ENCODE measurements around the gene DVL1. TPM values are rescaled to one million over a fixed set of nuclear protein-coding genes. Genes with fewer than 3 reads are reported as not detected.

The DVL1 gene
- total and polyA plus RNA-seq, 2 of the 13 experiments (the other 11 are each of a cell fraction or from before 2014, with no cell fraction given): 30.8 to 60.4 TPM

DNA sequence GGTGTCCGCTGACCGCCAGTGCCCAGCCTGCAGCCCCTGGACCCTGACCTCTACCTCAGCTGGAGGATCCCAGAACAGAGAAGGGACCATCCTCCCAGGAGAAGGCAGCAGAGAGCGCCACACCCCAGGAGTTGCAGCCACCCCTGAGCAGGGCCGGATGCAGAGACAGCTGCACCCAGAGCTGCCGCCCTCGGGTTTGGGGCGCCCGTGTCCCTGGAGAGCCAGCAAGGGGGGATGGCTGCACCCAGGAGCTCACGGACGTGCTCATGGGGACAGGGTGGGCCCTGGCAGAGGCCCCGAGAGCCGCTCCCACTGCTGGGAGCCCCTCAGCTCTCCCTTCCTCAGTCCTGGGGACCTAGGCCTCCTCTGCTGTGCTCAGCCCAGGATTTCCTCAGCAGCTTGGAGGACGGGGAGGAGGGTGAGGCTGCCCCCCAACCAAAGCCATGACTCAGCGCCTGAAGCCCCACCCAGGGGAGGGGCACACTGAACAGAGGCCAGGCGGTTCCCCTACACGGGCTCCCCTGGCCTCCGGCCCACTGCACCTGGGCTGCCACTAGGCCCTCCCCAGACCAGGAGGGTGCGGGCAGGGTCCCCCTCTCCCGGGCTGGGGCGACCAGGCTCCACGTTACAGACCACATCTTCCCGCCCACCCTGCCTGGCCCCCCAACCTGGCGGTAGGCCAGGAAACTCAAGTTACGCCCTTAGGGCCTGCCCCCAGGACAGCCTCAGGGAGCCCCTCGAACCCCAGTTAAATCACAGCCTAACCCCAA is 43.7 kb downstream of the DVL1 start (continued):
- TF ChIP-seq, protein P1, sequence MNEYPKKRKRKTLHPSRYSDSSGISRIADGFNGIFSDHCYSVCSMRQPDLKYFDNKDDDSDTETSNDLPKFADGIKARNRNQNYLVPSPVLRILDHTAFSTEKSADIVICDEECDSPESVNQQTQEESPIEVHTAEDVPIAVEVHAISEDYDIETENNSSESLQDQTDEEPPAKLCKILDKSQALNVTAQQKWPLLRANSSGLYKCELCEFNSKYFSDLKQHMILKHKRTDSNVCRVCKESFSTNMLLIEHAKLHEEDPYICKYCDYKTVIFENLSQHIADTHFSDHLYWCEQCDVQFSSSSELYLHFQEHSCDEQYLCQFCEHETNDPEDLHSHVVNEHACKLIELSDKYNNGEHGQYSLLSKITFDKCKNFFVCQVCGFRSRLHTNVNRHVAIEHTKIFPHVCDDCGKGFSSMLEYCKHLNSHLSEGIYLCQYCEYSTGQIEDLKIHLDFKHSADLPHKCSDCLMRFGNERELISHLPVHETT (CRISPR knock-in tag; conservative IDR thresholded peaks at IDR 0.05): no peak
- TF ChIP-seq, protein P2, sequence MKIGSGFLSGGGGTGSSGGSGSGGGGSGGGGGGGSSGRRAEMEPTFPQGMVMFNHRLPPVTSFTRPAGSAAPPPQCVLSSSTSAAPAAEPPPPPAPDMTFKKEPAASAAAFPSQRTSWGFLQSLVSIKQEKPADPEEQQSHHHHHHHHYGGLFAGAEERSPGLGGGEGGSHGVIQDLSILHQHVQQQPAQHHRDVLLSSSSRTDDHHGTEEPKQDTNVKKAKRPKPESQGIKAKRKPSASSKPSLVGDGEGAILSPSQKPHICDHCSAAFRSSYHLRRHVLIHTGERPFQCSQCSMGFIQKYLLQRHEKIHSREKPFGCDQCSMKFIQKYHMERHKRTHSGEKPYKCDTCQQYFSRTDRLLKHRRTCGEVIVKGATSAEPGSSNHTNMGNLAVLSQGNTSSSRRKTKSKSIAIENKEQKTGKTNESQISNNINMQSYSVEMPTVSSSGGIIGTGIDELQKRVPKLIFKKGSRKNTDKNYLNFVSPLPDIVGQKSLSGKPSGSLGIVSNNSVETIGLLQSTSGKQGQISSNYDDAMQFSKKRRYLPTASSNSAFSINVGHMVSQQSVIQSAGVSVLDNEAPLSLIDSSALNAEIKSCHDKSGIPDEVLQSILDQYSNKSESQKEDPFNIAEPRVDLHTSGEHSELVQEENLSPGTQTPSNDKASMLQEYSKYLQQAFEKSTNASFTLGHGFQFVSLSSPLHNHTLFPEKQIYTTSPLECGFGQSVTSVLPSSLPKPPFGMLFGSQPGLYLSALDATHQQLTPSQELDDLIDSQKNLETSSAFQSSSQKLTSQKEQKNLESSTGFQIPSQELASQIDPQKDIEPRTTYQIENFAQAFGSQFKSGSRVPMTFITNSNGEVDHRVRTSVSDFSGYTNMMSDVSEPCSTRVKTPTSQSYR (CRISPR knock-in tag; IDR thresholded peaks at IDR 0.05; ENCODE audit: borderline replicate concordance): no peak
- TF ChIP-seq HNF4A (CRISPR knock-in tag; IDR thresholded peaks at IDR 0.05) (peak; percentile 61), ZNF775 (CRISPR knock-in tag; IDR thresholded peaks at IDR 0.05; ENCODE audit: borderline replicate concordance) (no peak), ZNF589 (CRISPR knock-in tag; conservative IDR thresholded peaks at IDR 0.05) (no peak), TAF1 (CRISPR knock-in tag; IDR thresholded peaks at IDR 0.05) (no peak), MTA1 (CRISPR knock-in tag; IDR thresholded peaks at IDR 0.05; ENCODE audit: borderline replicate concordance) (no peak), ZKSCAN1 (IDR thresholded peaks at IDR 0.05; ENCODE audit: low read length) (no peak), ZNF253 (CRISPR knock-in tag; IDR thresholded peaks at IDR 0.05; ENCODE audit: borderline replicate concordance) (no peak), STAT5B (CRISPR knock-in tag; IDR thresholded peaks at IDR 0.05) (no peak), NFYB (CRISPR knock-in tag; IDR thresholded peaks at IDR 0.05) (no peak), ZKSCAN8 (CRISPR knock-in tag; IDR thresholded peaks at IDR 0.05; ENCODE audit: borderline replicate concordance) (no peak)
- TF ChIP-seq, protein P3, sequence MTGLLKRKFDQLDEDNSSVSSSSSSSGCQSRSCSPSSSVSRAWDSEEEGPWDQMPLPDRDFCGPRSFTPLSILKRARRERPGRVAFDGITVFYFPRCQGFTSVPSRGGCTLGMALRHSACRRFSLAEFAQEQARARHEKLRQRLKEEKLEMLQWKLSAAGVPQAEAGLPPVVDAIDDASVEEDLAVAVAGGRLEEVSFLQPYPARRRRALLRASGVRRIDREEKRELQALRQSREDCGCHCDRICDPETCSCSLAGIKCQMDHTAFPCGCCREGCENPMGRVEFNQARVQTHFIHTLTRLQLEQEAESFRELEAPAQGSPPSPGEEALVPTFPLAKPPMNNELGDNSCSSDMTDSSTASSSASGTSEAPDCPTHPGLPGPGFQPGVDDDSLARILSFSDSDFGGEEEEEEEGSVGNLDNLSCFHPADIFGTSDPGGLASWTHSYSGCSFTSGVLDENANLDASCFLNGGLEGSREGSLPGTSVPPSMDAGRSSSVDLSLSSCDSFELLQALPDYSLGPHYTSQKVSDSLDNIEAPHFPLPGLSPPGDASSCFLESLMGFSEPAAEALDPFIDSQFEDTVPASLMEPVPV (CRISPR knock-in tag; IDR thresholded peaks at IDR 0.05): no peak
- TF ChIP-seq, protein P4, sequence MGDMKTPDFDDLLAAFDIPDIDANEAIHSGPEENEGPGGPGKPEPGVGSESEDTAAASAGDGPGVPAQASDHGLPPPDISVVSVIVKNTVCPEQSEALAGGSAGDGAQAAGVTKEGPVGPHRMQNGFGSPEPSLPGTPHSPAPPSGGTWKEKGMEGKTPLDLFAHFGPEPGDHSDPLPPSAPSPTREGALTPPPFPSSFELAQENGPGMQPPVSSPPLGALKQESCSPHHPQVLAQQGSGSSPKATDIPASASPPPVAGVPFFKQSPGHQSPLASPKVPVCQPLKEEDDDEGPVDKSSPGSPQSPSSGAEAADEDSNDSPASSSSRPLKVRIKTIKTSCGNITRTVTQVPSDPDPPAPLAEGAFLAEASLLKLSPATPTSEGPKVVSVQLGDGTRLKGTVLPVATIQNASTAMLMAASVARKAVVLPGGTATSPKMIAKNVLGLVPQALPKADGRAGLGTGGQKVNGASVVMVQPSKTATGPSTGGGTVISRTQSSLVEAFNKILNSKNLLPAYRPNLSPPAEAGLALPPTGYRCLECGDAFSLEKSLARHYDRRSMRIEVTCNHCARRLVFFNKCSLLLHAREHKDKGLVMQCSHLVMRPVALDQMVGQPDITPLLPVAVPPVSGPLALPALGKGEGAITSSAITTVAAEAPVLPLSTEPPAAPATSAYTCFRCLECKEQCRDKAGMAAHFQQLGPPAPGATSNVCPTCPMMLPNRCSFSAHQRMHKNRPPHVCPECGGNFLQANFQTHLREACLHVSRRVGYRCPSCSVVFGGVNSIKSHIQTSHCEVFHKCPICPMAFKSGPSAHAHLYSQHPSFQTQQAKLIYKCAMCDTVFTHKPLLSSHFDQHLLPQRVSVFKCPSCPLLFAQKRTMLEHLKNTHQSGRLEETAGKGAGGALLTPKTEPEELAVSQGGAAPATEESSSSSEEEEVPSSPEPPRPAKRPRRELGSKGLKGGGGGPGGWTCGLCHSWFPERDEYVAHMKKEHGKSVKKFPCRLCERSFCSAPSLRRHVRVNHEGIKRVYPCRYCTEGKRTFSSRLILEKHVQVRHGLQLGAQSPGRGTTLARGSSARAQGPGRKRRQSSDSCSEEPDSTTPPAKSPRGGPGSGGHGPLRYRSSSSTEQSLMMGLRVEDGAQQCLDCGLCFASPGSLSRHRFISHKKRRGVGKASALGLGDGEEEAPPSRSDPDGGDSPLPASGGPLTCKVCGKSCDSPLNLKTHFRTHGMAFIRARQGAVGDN (CRISPR knock-in tag; IDR thresholded peaks at IDR 0.05): peak; percentile 48
- TF ChIP-seq, protein P5, sequence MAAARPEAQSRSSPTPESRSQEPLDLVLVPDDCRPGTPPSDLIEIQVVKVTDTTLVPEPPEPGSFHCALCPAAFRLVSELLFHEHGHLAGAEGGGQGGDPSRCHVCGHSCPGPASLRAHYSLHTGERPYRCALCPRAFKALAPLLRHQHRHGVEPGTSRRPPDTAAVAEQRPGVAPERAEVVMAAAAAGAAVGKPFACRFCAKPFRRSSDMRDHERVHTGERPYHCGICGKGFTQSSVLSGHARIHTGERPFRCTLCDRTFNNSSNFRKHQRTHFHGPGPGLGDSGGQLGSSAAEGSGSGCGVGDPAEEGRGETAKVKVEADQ (CRISPR knock-in tag; IDR thresholded peaks at IDR 0.05; ENCODE audit: borderline replicate concordance): no peak
- TF ChIP-seq, protein P6, sequence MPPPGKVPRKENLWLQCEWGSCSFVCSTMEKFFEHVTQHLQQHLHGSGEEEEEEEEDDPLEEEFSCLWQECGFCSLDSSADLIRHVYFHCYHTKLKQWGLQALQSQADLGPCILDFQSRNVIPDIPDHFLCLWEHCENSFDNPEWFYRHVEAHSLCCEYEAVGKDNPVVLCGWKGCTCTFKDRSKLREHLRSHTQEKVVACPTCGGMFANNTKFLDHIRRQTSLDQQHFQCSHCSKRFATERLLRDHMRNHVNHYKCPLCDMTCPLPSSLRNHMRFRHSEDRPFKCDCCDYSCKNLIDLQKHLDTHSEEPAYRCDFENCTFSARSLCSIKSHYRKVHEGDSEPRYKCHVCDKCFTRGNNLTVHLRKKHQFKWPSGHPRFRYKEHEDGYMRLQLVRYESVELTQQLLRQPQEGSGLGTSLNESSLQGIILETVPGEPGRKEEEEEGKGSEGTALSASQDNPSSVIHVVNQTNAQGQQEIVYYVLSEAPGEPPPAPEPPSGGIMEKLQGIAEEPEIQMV (CRISPR knock-in tag; IDR thresholded peaks at IDR 0.05; ENCODE audit: low read depth): no peak

Measured in HepG2 (cell line).